ENCODE data around the gene LRRC73. TPM values are rescaled to one million over a fixed set of nuclear protein-coding genes. Genes with fewer than 3 reads are reported as not detected.

LRRC73 gene
- total and polyA plus RNA-seq, 4 donors = 0.08 to 0.99 (median 0.10) TPM; not detected in 1

GRCh38 chr6:43510827-43511163, 649 bp upstream of the LRRC73 start:
- no peak for TF ChIP-seq SP1 (IDR thresholded peaks at IDR 0.05)
- TF ChIP-seq FOXA1 (IDR thresholded peaks at IDR 0.05) = no peak
- TF ChIP-seq EGR1 (IDR thresholded peaks at IDR 0.05; ENCODE audit: low read depth in 2 of 2) = no peak
- TF ChIP-seq YY1 (IDR thresholded peaks at IDR 0.05) = peak; percentile 3
- TF ChIP-seq HNF4G (IDR thresholded peaks at IDR 0.05) = no peak
- no peak for TF ChIP-seq ZBTB33 (IDR thresholded peaks at IDR 0.05)
- no peak for TF ChIP-seq JUND (IDR thresholded peaks at IDR 0.05)
- no peak for TF ChIP-seq RXRA (IDR thresholded peaks at IDR 0.05)
- Histone ChIP-seq H3K36me3 (ENCODE audit: control insufficient read depth in 4 of 4, insufficient read depth in 3 of 4, low read depth in 1 of 4, low read length in 3 of 4) (peaks cover 2 to 27% (median 17%) of the 10 kb centered on the region in 4 donors), H3K4me1 (ENCODE audit: control insufficient read depth in 4 of 4, insufficient read depth in 4 of 4, low read length in 3 of 4) (peaks cover 6 to 19% (median 13%) of the 10 kb centered on the region in 4 donors), H3K9me3 (ENCODE audit: control insufficient read depth in 4 of 4, low read length in 3 of 4) (no peaks in the 10 kb centered on the region), H3K4me3 (ENCODE audit: low read depth in 1 of 3, low read length in 3 of 3) (peak overlapping the region in 1 of 3 donors; percentile 71), H3K27ac (ENCODE audit: low read depth in 1 of 2, low read length in 2 of 2) (no peak overlapping the region), H3K9ac (ENCODE audit: low read depth in 1 of 2, low read length in 2 of 2) (no peak overlapping the region), H3K27me3 (ENCODE audit: control insufficient read depth in 4 of 4, insufficient read depth in 4 of 4, low read length in 3 of 4) (peaks cover 0 to 3% (median 0%) of the 10 kb centered on the region in 4 donors)
- DNase-seq (ENCODE audit: low spot score) = no peak
- WGBS = 78% methylated on average over 10 of the region's 10 CpGs

GRCh38 chr6:43509142-43509983, 783 bp downstream of the LRRC73 start:
- DNase-seq (ENCODE audit: low spot score) = no peak
- 9% methylated on average over 69 of the region's 69 CpGs for WGBS
- H3K36me3 ChIP-seq (ENCODE audit: control insufficient read depth in 4 of 4, insufficient read depth in 3 of 4, low read depth in 1 of 4, low read length in 3 of 4) = peaks cover 2 to 37% (median 17%) of the 10 kb centered on the region in 4 donors
- peak overlapping the region in 2 of 3 donors; percentile 54 to 71 for H3K4me3 ChIP-seq (ENCODE audit: low read depth in 1 of 3, low read length in 3 of 3)
- H3K9ac ChIP-seq (ENCODE audit: low read depth in 1 of 2, low read length in 2 of 2) = no peak overlapping the region
- H3K27me3 ChIP-seq (ENCODE audit: control insufficient read depth in 4 of 4, insufficient read depth in 4 of 4, low read length in 3 of 4) = peaks cover 0 to 3% (median 0%) of the 10 kb centered on the region in 4 donors
- no peak for TF ChIP-seq ATF3 (IDR thresholded peaks at IDR 0.05)
- no peaks in the 10 kb centered on the region for H3K9me3 ChIP-seq (ENCODE audit: control insufficient read depth in 4 of 4, low read length in 3 of 4)
- peaks cover 5 to 11% (median 7%) of the 10 kb centered on the region in 4 donors for H3K4me1 ChIP-seq (ENCODE audit: control insufficient read depth in 4 of 4, insufficient read depth in 4 of 4, low read length in 3 of 4)
- H3K27ac ChIP-seq (ENCODE audit: low read depth in 1 of 2, low read length in 2 of 2) = peak overlapping the region in 1 of 2 donors; percentile 35

GRCh38 chr6:43508481-43509141, 1.5 kb downstream of the LRRC73 start:
- H3K27ac ChIP-seq (ENCODE audit: low read depth in 1 of 2, low read length in 2 of 2) = no peak overlapping the region
- peaks cover 0 to 3% (median 0%) of the 10 kb centered on the region in 4 donors for H3K27me3 ChIP-seq (ENCODE audit: control insufficient read depth in 4 of 4, insufficient read depth in 4 of 4, low read length in 3 of 4)
- DNase-seq (ENCODE audit: low spot score) = no peak
- H3K4me3 ChIP-seq (ENCODE audit: low read depth in 1 of 3, low read length in 3 of 3) = no peak overlapping the region
- 72% methylated on average over 8 of the region's 8 CpGs for WGBS
- H3K4me1 ChIP-seq (ENCODE audit: control insufficient read depth in 4 of 4, insufficient read depth in 4 of 4, low read length in 3 of 4) = peaks cover 5 to 11% (median 7%) of the 10 kb centered on the region in 4 donors
- TF ChIP-seq MAX (IDR thresholded peaks at IDR 0.05) (no peak), HNF4A (conservative IDR thresholded peaks at IDR 0.05) (no peak), CTCF (IDR thresholded peaks at IDR 0.05; ENCODE audit: low read depth, low read length, missing input control) (no peak)
- peaks cover 2 to 40% (median 19%) of the 10 kb centered on the region in 4 donors for H3K36me3 ChIP-seq (ENCODE audit: control insufficient read depth in 4 of 4, insufficient read depth in 3 of 4, low read depth in 1 of 4, low read length in 3 of 4)
- no peak overlapping the region for H3K9ac ChIP-seq (ENCODE audit: low read depth in 1 of 2, low read length in 2 of 2)
- no peaks in the 10 kb centered on the region for H3K9me3 ChIP-seq (ENCODE audit: control insufficient read depth in 4 of 4, low read length in 3 of 4)

Data from liver (tissue), 9 donors.